HepG2 (cell line): ENCODE data around the gene YPEL3. TPM values are rescaled to one million over a fixed set of nuclear protein-coding genes. Genes with fewer than 3 reads are reported as not detected.

Experiments
- CAMTA2 ChIP-seq: sonication (generic); formaldehyde crosslinking; IDR thresholded peaks from 2 replicates; pipeline ENCODE4 v1.4.0; 2020; ENCODE audit warnings: mild to moderate bottlenecking, missing genetic modification reagents, borderline replicate concordance
- DNMT1 ChIP-seq: sonication (generic); formaldehyde crosslinking; IDR thresholded peaks from 2 replicates; pipeline ENCODE4 v1.5.1; 2020; ENCODE audit warnings: mild to moderate bottlenecking, missing genetic modification reagents
- FOXC1 ChIP-seq: sonication (generic); formaldehyde crosslinking; IDR thresholded peaks from 2 replicates; pipeline ENCODE4 v1.8.0; 2022; ENCODE audit warnings: mild to moderate bottlenecking, missing genetic modification reagents, borderline replicate concordance
- GFI1 ChIP-seq: sonication (generic); formaldehyde crosslinking; IDR thresholded peaks from 2 replicates; pipeline ENCODE4 v1.5.0; 2020; ENCODE audit warnings: missing genetic modification reagents, mild to moderate bottlenecking, borderline replicate concordance
- RBAK ChIP-seq: sonication (generic); formaldehyde crosslinking; IDR thresholded peaks from 2 replicates; pipeline ENCODE4 v1.5.1; 2020; ENCODE audit warnings: mild to moderate bottlenecking, missing genetic modification reagents
- ZBTB8A ChIP-seq: sonication (generic); formaldehyde crosslinking; IDR thresholded peaks from 2 replicates; pipeline ENCODE4 v1.4.0; 2020; ENCODE audit warnings: mild to moderate bottlenecking, low read depth, missing genetic modification reagents, borderline replicate concordance
- ZNF326 ChIP-seq: sonication (generic); formaldehyde crosslinking; IDR thresholded peaks from 2 replicates; pipeline ENCODE4 v1.4.0; 2020; ENCODE audit warnings: missing genetic modification reagents, borderline replicate concordance
- ZNF556 ChIP-seq: sonication (generic); formaldehyde crosslinking; IDR thresholded peaks from 2 replicates; pipeline ENCODE4 v1.4.0; 2020; ENCODE audit warnings: mild to moderate bottlenecking, missing genetic modification reagents, borderline replicate concordance
- ZNF569 ChIP-seq: sonication (generic); formaldehyde crosslinking; IDR thresholded peaks from 2 replicates; pipeline ENCODE4 v1.5.0; 2020; ENCODE audit warnings: mild to moderate bottlenecking, missing genetic modification reagents, moderate library complexity, borderline replicate concordance
- ZNF772 ChIP-seq: sonication (generic); formaldehyde crosslinking; IDR thresholded peaks from 2 replicates; pipeline ENCODE4 v1.5.0; 2020; ENCODE audit warnings: mild to moderate bottlenecking, missing genetic modification reagents
- ZNF773 ChIP-seq: sonication (generic); formaldehyde crosslinking; IDR thresholded peaks from 2 replicates; pipeline ENCODE4 v1.4.0; 2020; ENCODE audit warnings: missing genetic modification reagents, borderline replicate concordance
- ZSCAN30 ChIP-seq: sonication (generic); formaldehyde crosslinking; IDR thresholded peaks from 2 replicates; pipeline ENCODE4 v1.5.0; 2020; ENCODE audit warnings: mild to moderate bottlenecking, missing genetic modification reagents
- ZZZ3 ChIP-seq: sonication (generic); formaldehyde crosslinking; IDR thresholded peaks from 2 replicates; pipeline ENCODE4 v1.4.0; 2020; ENCODE audit warnings: missing genetic modification reagents, mild to moderate bottlenecking, borderline replicate concordance
- polyA plus RNA-seq, 8 experiments: library from polyadenylated mRNA; depleted of rRNA in 3 of 8; stranded (reverse) in 7 of 8; unstranded in 1 of 8; fragments of >200 nt; fragmentation: Illumina TruSeq in 4 of 8; extraction: Trizol in 4 of 8; gene quantifications; 2 replicates each; pipeline versions ENCODE4 v1.2.1 to v1.2.3, GENCODE V29; 2011 to 2016; ENCODE audit warnings: low read depth in 4 of 8, missing spikeins in 1 of 8, mixed read lengths in 1 of 8; ENCODE audit not compliant: insufficient read depth in 1 of 8
- total RNA-seq, 5 experiments: library from RNA; depleted of rRNA; stranded (reverse); fragments of >200 nt; fragmentation: Illumina TruSeq; extraction: Trizol; gene quantifications; 2 replicates each; pipeline ENCODE4 v1.2.3, GENCODE V29; 2016; ENCODE audit warnings: low read depth in 1 of 5
- TF ChIP-seq, protein P1 (sequence below): sonication (generic); formaldehyde crosslinking; IDR thresholded peaks from 2 replicates; pipeline ENCODE4 v1.5.0; 2020; ENCODE audit warnings: missing genetic modification reagents
- TF ChIP-seq, protein P2 (sequence below): sonication (generic); formaldehyde crosslinking; IDR thresholded peaks from 2 replicates; pipeline ENCODE4 v1.5.0; 2020; ENCODE audit warnings: missing genetic modification reagents
- TF ChIP-seq, protein P3 (sequence below): sonication (generic); formaldehyde crosslinking; IDR thresholded peaks from 2 replicates; pipeline ENCODE4 v1.5.0; 2020; ENCODE audit warnings: mild to moderate bottlenecking, missing genetic modification reagents
- TF ChIP-seq, protein P4 (sequence below): sonication (generic); formaldehyde crosslinking; IDR thresholded peaks from 2 replicates; pipeline ENCODE4 v1.8.1; 2023; ENCODE audit warnings: mild to moderate bottlenecking, missing genetic modification reagents
- TF ChIP-seq, protein P5 (sequence below): sonication (generic); formaldehyde crosslinking; IDR thresholded peaks from 2 replicates; pipeline ENCODE4 v1.4.0; 2020; ENCODE audit warnings: missing genetic modification reagents, borderline replicate concordance

Gene YPEL3
- total and polyA plus RNA-seq, 2 of the 13 experiments (the other 11 are each of a cell fraction or from before 2014, with no cell fraction given): 5.4 to 47.0 TPM

DNA sequence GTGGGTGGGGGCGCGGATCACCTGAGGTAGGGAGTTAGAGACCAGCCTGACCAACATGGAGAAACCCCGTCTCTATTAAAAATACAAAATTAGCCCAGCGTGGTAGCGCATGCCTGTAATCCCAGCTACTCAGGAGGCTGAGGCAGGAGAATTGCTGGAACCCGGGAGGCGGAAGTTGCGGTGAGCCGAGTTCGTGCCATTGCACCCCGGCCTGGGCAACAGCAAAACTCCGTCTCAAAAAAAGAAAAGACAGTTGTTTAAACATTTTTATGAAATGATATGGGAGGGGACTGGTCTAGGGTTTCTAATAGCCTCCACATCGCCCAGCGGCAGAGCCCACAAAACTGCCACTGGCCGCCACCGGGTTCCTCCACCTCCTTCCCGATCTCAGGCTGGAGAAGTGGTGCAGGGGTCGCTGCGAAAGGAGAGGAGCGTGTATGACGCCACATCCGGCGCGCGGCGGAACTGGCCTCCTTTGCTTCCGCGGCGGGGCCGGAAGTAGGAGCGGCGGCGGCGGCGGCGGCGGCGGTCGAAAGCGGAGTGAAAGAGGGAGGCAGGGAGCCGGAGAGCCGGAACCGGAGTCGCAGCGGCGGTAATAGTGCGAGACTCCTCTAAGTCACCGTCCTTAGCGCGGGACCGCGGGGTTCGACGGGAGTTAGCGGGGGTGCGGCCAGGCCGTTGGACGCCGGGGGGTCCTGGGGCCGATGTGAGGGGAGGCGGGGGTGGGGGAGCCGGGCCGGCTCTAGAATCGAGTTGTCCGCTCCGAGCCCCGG is 20.3 kb downstream of the YPEL3 start, which contains the start of gene PPP4C (continued):
- TF ChIP-seq CAMTA2 (CRISPR knock-in tag) (0 out of 2 replicates have a peak, but pooled peaks have one; percentile 72), FOXC1 (CRISPR knock-in tag) (no peak; the same call in 1 of the 2 replicates), ZSCAN30 (CRISPR knock-in tag) (no peak), GFI1 (no peak), DNMT1 (CRISPR knock-in tag) (no peak; the same call in 1 of the 2 replicates), ZBTB8A (CRISPR knock-in tag) (no peak), ZNF773 (CRISPR knock-in tag) (0 out of 2 replicates have a peak, but pooled peaks have one; percentile 21), ZNF556 (CRISPR knock-in tag) (no peak), ZNF569 (CRISPR knock-in tag) (peak; percentile 88; the same call in 1 of the 2 replicates), RBAK (CRISPR knock-in tag) (0 out of 2 replicates have a peak, but pooled peaks have one; percentile 64), ZNF772 (CRISPR knock-in tag) (peak; percentile 59), ZNF326 (CRISPR knock-in tag) (no peak), ZZZ3 (no peak)
- TF ChIP-seq, protein P1, sequence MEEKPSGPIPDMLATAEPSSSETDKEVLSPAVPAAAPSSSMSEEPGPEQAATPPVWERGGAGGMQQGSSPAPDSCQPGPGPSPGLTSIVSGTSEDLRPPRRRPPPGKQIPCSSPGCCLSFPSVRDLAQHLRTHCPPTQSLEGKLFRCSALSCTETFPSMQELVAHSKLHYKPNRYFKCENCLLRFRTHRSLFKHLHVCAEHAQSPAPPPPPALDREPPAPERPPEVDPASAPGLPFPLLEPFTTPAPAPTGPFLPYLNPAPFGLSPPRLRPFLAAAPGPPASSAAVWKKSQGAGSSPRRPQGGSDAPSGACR (CRISPR knock-in tag): 0 out of 2 replicates have a peak, but pooled peaks have one; percentile 26
- TF ChIP-seq, protein P2, sequence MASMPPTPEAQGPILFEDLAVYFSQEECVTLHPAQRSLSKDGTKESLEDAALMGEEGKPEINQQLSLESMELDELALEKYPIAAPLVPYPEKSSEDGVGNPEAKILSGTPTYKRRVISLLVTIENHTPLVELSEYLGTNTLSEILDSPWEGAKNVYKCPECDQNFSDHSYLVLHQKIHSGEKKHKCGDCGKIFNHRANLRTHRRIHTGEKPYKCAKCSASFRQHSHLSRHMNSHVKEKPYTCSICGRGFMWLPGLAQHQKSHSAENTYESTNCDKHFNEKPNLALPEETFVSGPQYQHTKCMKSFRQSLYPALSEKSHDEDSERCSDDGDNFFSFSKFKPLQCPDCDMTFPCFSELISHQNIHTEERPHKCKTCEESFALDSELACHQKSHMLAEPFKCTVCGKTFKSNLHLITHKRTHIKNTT (CRISPR knock-in tag): no peak
- TF ChIP-seq, protein P3, sequence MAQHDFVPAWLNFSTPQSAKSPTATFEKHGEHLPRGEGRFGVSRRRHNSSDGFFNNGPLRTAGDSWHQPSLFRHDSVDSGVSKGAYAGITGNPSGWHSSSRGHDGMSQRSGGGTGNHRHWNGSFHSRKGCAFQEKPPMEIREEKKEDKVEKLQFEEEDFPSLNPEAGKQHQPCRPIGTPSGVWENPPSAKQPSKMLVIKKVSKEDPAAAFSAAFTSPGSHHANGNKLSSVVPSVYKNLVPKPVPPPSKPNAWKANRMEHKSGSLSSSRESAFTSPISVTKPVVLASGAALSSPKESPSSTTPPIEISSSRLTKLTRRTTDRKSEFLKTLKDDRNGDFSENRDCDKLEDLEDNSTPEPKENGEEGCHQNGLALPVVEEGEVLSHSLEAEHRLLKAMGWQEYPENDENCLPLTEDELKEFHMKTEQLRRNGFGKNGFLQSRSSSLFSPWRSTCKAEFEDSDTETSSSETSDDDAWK (CRISPR knock-in tag): no peak
- TF ChIP-seq, protein P4, sequence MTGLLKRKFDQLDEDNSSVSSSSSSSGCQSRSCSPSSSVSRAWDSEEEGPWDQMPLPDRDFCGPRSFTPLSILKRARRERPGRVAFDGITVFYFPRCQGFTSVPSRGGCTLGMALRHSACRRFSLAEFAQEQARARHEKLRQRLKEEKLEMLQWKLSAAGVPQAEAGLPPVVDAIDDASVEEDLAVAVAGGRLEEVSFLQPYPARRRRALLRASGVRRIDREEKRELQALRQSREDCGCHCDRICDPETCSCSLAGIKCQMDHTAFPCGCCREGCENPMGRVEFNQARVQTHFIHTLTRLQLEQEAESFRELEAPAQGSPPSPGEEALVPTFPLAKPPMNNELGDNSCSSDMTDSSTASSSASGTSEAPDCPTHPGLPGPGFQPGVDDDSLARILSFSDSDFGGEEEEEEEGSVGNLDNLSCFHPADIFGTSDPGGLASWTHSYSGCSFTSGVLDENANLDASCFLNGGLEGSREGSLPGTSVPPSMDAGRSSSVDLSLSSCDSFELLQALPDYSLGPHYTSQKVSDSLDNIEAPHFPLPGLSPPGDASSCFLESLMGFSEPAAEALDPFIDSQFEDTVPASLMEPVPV (CRISPR knock-in tag): no peak
- TF ChIP-seq, protein P5, sequence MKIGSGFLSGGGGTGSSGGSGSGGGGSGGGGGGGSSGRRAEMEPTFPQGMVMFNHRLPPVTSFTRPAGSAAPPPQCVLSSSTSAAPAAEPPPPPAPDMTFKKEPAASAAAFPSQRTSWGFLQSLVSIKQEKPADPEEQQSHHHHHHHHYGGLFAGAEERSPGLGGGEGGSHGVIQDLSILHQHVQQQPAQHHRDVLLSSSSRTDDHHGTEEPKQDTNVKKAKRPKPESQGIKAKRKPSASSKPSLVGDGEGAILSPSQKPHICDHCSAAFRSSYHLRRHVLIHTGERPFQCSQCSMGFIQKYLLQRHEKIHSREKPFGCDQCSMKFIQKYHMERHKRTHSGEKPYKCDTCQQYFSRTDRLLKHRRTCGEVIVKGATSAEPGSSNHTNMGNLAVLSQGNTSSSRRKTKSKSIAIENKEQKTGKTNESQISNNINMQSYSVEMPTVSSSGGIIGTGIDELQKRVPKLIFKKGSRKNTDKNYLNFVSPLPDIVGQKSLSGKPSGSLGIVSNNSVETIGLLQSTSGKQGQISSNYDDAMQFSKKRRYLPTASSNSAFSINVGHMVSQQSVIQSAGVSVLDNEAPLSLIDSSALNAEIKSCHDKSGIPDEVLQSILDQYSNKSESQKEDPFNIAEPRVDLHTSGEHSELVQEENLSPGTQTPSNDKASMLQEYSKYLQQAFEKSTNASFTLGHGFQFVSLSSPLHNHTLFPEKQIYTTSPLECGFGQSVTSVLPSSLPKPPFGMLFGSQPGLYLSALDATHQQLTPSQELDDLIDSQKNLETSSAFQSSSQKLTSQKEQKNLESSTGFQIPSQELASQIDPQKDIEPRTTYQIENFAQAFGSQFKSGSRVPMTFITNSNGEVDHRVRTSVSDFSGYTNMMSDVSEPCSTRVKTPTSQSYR (CRISPR knock-in tag): no peak
